ENCODE measurements around the gene APOOL.
"Not testable (repeated sequence)": the region's sequence is repeated elsewhere in the genome, so short reads cannot be mapped to it uniquely, and the experiment has no call there.

The APOOL gene

GRCh38 chrX:85029043-85029442 lies 25.4 kb downstream of the APOOL start:
- no peak for DNase-seq
- Mint-ChIP-seq H3K4me3 (no peak overlapping the region), H3K36me3 (peaks cover 6% of the 10 kb centered on the region), H3K27ac (no peak overlapping the region), H3K27me3 (no peaks in the 10 kb centered on the region), H3K9me3 (no peaks in the 10 kb centered on the region), H3K4me1 (no peaks in the 10 kb centered on the region)
- CTCF ChIA-PET: no interaction called here

- Mint-ChIP-seq H3K4me3 (no peak overlapping the region), H3K27me3 (no peaks in the 10 kb centered on the region), H3K27ac (no peak overlapping the region), H3K36me3 (peaks cover 5% of the 10 kb centered on the region), H3K9me3 (no peaks in the 10 kb centered on the region), H3K4me1 (no peaks in the 10 kb centered on the region)
- CTCF ChIA-PET: no interaction called here
- no peak for DNase-seq
Measured at GRCh38 chrX:85031505-85031904, 27.8 kb downstream of the APOOL start.

GRCh38 chrX:85037114-85037513 lies 33.4 kb downstream of the APOOL start:
- no peak for DNase-seq
- Mint-ChIP-seq H3K27ac (no peak overlapping the region), H3K9me3 (peaks cover 13% of the 10 kb centered on the region), H3K36me3 (peaks cover 2% of the 10 kb centered on the region), H3K4me3 (no peak overlapping the region), H3K4me1 (no peaks in the 10 kb centered on the region), H3K27me3 (no peaks in the 10 kb centered on the region)
- CTCF ChIA-PET: no interaction called here

- Mint-ChIP-seq H3K36me3 (no peaks in the 10 kb centered on the region), H3K4me3 (no peak overlapping the region), H3K27me3 (no peaks in the 10 kb centered on the region), H3K9me3 (no peaks in the 10 kb centered on the region), H3K27ac (no peak overlapping the region), H3K4me1 (no peaks in the 10 kb centered on the region)
- CTCF ChIA-PET: no interaction called here
- DNase-seq: no peak
Measured at GRCh38 chrX:85051627-85052026, 48.0 kb downstream of the APOOL start.

- H3K27ac Mint-ChIP-seq: no peak overlapping the region
- H3K36me3 Mint-ChIP-seq: peaks cover 2% of the 10 kb centered on the region
- no peaks in the 10 kb centered on the region for H3K9me3 Mint-ChIP-seq
- no peaks in the 10 kb centered on the region for H3K4me1 Mint-ChIP-seq
- no peak for DNase-seq
- CTCF ChIA-PET: no interaction called here
- no peaks in the 10 kb centered on the region for H3K27me3 Mint-ChIP-seq
- no peak overlapping the region for H3K4me3 Mint-ChIP-seq
Measured at GRCh38 chrX:85052205-85052604, 48.5 kb downstream of the APOOL start.

- DNase-seq: no peak
- Mint-ChIP-seq H3K4me3 (no peak overlapping the region), H3K9me3 (no peaks in the 10 kb centered on the region), H3K4me1 (no peaks in the 10 kb centered on the region), H3K36me3 (peaks cover 2% of the 10 kb centered on the region), H3K27me3 (no peaks in the 10 kb centered on the region), H3K27ac (no peak overlapping the region)
- CTCF ChIA-PET: interaction anchor here (0.9 kb wide), 1 partner anchor 323 kb away, joined by 3 read pairs; no protein-coding TSS in a partner anchor
Measured at GRCh38 chrX:85052636-85053343, 49.1 kb downstream of the APOOL start.

- CTCF ChIA-PET: no interaction called here
- H3K4me1 Mint-ChIP-seq: no peaks in the 10 kb centered on the region
- no peak overlapping the region for H3K27ac Mint-ChIP-seq
Measured at GRCh38 chrX:85065512-85066198, 62.0 kb downstream of the APOOL start.

GRCh38 chrX:85077247-85077646 lies 73.6 kb downstream of the APOOL start:
- H3K27ac Mint-ChIP-seq, DNase-seq, H3K9me3 Mint-ChIP-seq, H3K27me3 Mint-ChIP-seq, H3K4me3 Mint-ChIP-seq, CTCF ChIA-PET, H3K4me1 Mint-ChIP-seq, H3K36me3 Mint-ChIP-seq: not testable (repeated sequence)

More at GRCh38 chrX:85065512-85066198, 62.0 kb downstream of the APOOL start:
- no peak for DNase-seq
- Mint-ChIP-seq H3K36me3 (peaks cover 8% of the 10 kb centered on the region), H3K27me3 (no peaks in the 10 kb centered on the region), H3K4me3 (no peak overlapping the region), H3K9me3 (no peaks in the 10 kb centered on the region)

GRCh38 chrX:85084770-85085393 lies 81.2 kb downstream of the APOOL start:
- DNase-seq: no peak
- H3K9me3 Mint-ChIP-seq: no peaks in the 10 kb centered on the region
- no peak overlapping the region for H3K27ac Mint-ChIP-seq
- no peaks in the 10 kb centered on the region for H3K27me3 Mint-ChIP-seq
- no peak overlapping the region for H3K4me3 Mint-ChIP-seq
- H3K4me1 Mint-ChIP-seq: no peaks in the 10 kb centered on the region
- peaks cover 13% of the 10 kb centered on the region for H3K36me3 Mint-ChIP-seq
- CTCF ChIA-PET: interaction anchor here (0.6 kb wide), 2 partner anchors 34 to 38 kb away, joined by 3 to 5 read pairs; no protein-coding TSS in a partner anchor

GRCh38 chrX:85089321-85089840 lies 85.7 kb downstream of the APOOL start:
- DNase-seq: no peak
- no peaks in the 10 kb centered on the region for H3K9me3 Mint-ChIP-seq
- no peaks in the 10 kb centered on the region for H3K4me1 Mint-ChIP-seq
- no peaks in the 10 kb centered on the region for H3K27me3 Mint-ChIP-seq
- peaks cover 18% of the 10 kb centered on the region for H3K36me3 Mint-ChIP-seq
- H3K4me3 Mint-ChIP-seq: no peak overlapping the region
- H3K27ac Mint-ChIP-seq: no peak overlapping the region
- CTCF ChIA-PET: no interaction called here

GRCh38 chrX:85107407-85107806 lies 103.7 kb downstream of the APOOL start:
- H3K9me3 Mint-ChIP-seq: no peaks in the 10 kb centered on the region

GRCh38 chrX:85108165-85108564 lies 104.5 kb downstream of the APOOL start:
- no peaks in the 10 kb centered on the region for H3K27me3 Mint-ChIP-seq
- CTCF ChIA-PET: no interaction called here
- no peaks in the 10 kb centered on the region for H3K36me3 Mint-ChIP-seq
- no peak for DNase-seq
- no peak overlapping the region for H3K4me3 Mint-ChIP-seq
- H3K27ac Mint-ChIP-seq: no peak overlapping the region
- H3K4me1 Mint-ChIP-seq: no peaks in the 10 kb centered on the region
- H3K9me3 Mint-ChIP-seq: no peaks in the 10 kb centered on the region

More at GRCh38 chrX:85107407-85107806, 103.7 kb downstream of the APOOL start:
- H3K36me3 Mint-ChIP-seq: no peaks in the 10 kb centered on the region
- H3K4me1 Mint-ChIP-seq: no peaks in the 10 kb centered on the region
- H3K27me3 Mint-ChIP-seq: no peaks in the 10 kb centered on the region
- H3K27ac Mint-ChIP-seq: no peak overlapping the region
- CTCF ChIA-PET: no interaction called here
- no peak for DNase-seq
- H3K4me3 Mint-ChIP-seq: no peak overlapping the region

- H3K4me1 Mint-ChIP-seq: no peaks in the 10 kb centered on the region
- DNase-seq: no peak
- no peaks in the 10 kb centered on the region for H3K36me3 Mint-ChIP-seq
- H3K4me3 Mint-ChIP-seq: no peak overlapping the region
- H3K9me3 Mint-ChIP-seq: no peaks in the 10 kb centered on the region
- H3K27me3 Mint-ChIP-seq: no peaks in the 10 kb centered on the region
- H3K27ac Mint-ChIP-seq: no peak overlapping the region
- CTCF ChIA-PET: no interaction called here
Measured at GRCh38 chrX:85109235-85109634, 105.6 kb downstream of the APOOL start.

GRCh38 chrX:85111347-85111746 lies 107.7 kb downstream of the APOOL start:
- H3K4me3 Mint-ChIP-seq: no peak overlapping the region
- no peaks in the 10 kb centered on the region for H3K4me1 Mint-ChIP-seq
- CTCF ChIA-PET: interaction anchor here (0.9 to 1.6 kb wide), 2 partner anchors 319 to 434 kb away, joined by 6 to 7 read pairs; no protein-coding TSS in a partner anchor
- no peaks in the 10 kb centered on the region for H3K9me3 Mint-ChIP-seq
- DNase-seq: no peak
- H3K27me3 Mint-ChIP-seq: no peaks in the 10 kb centered on the region
- no peak overlapping the region for H3K27ac Mint-ChIP-seq
- H3K36me3 Mint-ChIP-seq: no peaks in the 10 kb centered on the region
